Endothelial cell of umbilical vein (primary cell): ENCODE results near the gene SPIRE2.
"Not testable (repeated sequence)": the region's sequence is repeated elsewhere in the genome, so short reads cannot be mapped to it uniquely, and the experiment has no call there.

Source experiments
- EZH2 ChIP-seq: IDR thresholded peaks from 2 replicates; pipeline ENCODE4 v1.6.1; 2012; ENCODE audit warnings: borderline replicate concordance, low read depth, mild to moderate bottlenecking, moderate library complexity, low read length, inconsistent platforms; ENCODE audit not compliant: severe bottlenecking
- GATA2 ChIP-seq: IDR thresholded peaks from 2 replicates; pipeline ENCODE4 v1.7.0; 2011; ENCODE audit warnings: low read depth, mild to moderate bottlenecking, moderate library complexity, mixed read lengths, low read length; ENCODE audit not compliant: insufficient read length, insufficient read depth
- JUN ChIP-seq: IDR thresholded peaks from 2 replicates; pipeline ENCODE4 v1.6.1; 2011; ENCODE audit warnings: borderline replicate concordance, low read depth; ENCODE audit not compliant: insufficient read length, insufficient read depth
- MYC ChIP-seq: IDR thresholded peaks from one replicate; pipeline ENCODE4 v1.6.1; 2011; ENCODE audit warnings: mild to moderate bottlenecking, low read depth, low read length
- POLR2A ChIP-seq: IDR thresholded peaks from 2 replicates; pipeline ENCODE4 v1.6.1; 2012; ENCODE audit warnings: low read depth, mild to moderate bottlenecking, control low read depth, low read length
- POLR2AphosphoS5 ChIP-seq: IDR thresholded peaks from 2 replicates; pipeline ENCODE4 v1.6.1; 2012; ENCODE audit warnings: low read depth, mild to moderate bottlenecking, control low read depth, low read length, moderate library complexity; ENCODE audit not compliant: insufficient read depth
- TF ChIP-seq, protein P1 (sequence below), 2 donors: IDR thresholded peaks; 1 replicate in 1 of 2; 2 replicates in 1 of 2; pipeline ENCODE4 v1.5.1; 2011; ENCODE audit warnings: low read length in 2 of 2, mild to moderate bottlenecking in 2 of 2, moderate library complexity in 2 of 2, control low read depth in 1 of 2, inconsistent platforms in 1 of 2, low read depth in 1 of 2; ENCODE audit not compliant: insufficient read depth in 1 of 2; ENCODE audit errors: extremely low read depth in 1 of 2
- TF ChIP-seq, protein P2 (sequence below): IDR thresholded peaks from 2 replicates; pipeline ENCODE4 v1.6.1; 2011; ENCODE audit not compliant: insufficient read depth, insufficient read length

DNA sequence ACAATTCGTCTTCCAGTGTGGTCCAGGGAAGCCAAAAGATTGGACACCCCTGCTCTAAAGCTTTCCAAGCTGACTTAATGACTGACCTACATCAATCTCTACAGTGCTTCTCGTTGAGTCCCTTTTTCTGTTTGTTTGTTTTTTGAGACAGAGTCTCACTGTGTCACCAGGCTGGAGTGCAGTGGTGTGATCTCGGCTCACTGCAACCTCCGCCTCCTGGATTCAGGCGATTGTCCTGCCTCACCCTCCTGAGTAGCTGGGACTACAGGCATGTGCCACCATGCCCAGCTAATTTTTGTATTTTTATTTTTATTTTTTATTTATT lies 4.5 kb upstream of the SPIRE2 start:
- TF ChIP-seq, protein P1, sequence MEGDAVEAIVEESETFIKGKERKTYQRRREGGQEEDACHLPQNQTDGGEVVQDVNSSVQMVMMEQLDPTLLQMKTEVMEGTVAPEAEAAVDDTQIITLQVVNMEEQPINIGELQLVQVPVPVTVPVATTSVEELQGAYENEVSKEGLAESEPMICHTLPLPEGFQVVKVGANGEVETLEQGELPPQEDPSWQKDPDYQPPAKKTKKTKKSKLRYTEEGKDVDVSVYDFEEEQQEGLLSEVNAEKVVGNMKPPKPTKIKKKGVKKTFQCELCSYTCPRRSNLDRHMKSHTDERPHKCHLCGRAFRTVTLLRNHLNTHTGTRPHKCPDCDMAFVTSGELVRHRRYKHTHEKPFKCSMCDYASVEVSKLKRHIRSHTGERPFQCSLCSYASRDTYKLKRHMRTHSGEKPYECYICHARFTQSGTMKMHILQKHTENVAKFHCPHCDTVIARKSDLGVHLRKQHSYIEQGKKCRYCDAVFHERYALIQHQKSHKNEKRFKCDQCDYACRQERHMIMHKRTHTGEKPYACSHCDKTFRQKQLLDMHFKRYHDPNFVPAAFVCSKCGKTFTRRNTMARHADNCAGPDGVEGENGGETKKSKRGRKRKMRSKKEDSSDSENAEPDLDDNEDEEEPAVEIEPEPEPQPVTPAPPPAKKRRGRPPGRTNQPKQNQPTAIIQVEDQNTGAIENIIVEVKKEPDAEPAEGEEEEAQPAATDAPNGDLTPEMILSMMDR (IDR thresholded peaks at IDR 0.05; ENCODE audit: extremely low read depth in 1 of 2, insufficient read depth in 1 of 2, low read depth in 1 of 2, low read length in 2 of 2), result not testable (repeated sequence)
- TF ChIP-seq JUN, MYC, POLR2A, POLR2AphosphoS5, EZH2, GATA2: not testable (repeated sequence)
- TF ChIP-seq, protein P2, sequence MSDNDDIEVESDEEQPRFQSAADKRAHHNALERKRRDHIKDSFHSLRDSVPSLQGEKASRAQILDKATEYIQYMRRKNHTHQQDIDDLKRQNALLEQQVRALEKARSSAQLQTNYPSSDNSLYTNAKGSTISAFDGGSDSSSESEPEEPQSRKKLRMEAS, result not testable (repeated sequence)
